WTC11 (cell line): ENCODE data around the gene SPOPL. TPM values are rescaled to one million over a fixed set of nuclear protein-coding genes. Genes with fewer than 3 reads are reported as not detected.

Experiments
- ATAC-seq: fragments of 200-7000 bp; cut with Tn5 transposase; 2 replicates; pipeline ENCODE4 v1.10.0; 2021; ENCODE audit warnings: mild to moderate bottlenecking, moderate library complexity
- CTCF ChIA-PET: fragments of 300-600 bp; sonication (Branson Sonifier 250); formaldehyde crosslinking; loops from one replicate; lab custom pipeline; 2021; ENCODE audit warnings: antibody characterized with exemption; lab: Charles Lee
- POLR2A ChIA-PET: fragments of 350-600 bp; sonication (Branson Sonifier 250); formaldehyde crosslinking; loops from one replicate; lab custom pipeline; 2021; ENCODE audit warnings: antibody characterized with exemption; lab: Charles Lee
- DNase-seq: peaks from one replicate; pipeline ENCODE4 v3.0.0; 2021; ENCODE audit warnings: low spot score
- H3K27ac Mint-ChIP-seq: 2 replicates; pipeline ENCODE4 v1.8.0; 2021; ENCODE audit warnings: mixed read lengths
- H3K27me3 Mint-ChIP-seq: 2 replicates; pipeline ENCODE4 v1.8.0; 2021; ENCODE audit warnings: low read depth, mild to moderate bottlenecking, moderate library complexity, mixed read lengths
- H3K36me3 Mint-ChIP-seq: 2 replicates; pipeline ENCODE4 v1.8.0; 2021; ENCODE audit warnings: mixed read lengths
- H3K4me1 Mint-ChIP-seq: 2 replicates; pipeline ENCODE4 v1.8.0; 2022; ENCODE audit warnings: mixed read lengths
- H3K4me3 Mint-ChIP-seq: 2 replicates; pipeline ENCODE4 v1.8.0; 2021; ENCODE audit warnings: mild to moderate bottlenecking, moderate library complexity, mixed read lengths
- H3K9me3 Mint-ChIP-seq: 2 replicates; pipeline ENCODE4 v1.8.0; 2021; ENCODE audit warnings: mixed read lengths
- E2F1 ChIP-seq: sonication (generic); formaldehyde crosslinking; IDR thresholded peaks from 2 replicates; pipeline ENCODE4 v1.8.0; 2022; ENCODE audit warnings: mild to moderate bottlenecking, missing genetic modification reagents
- FOXK1 ChIP-seq: sonication (generic); formaldehyde crosslinking; IDR thresholded peaks from 2 replicates; pipeline ENCODE4 v1.8.0; 2022; ENCODE audit warnings: mild to moderate bottlenecking, moderate library complexity, missing genetic modification reagents
- IRF2 ChIP-seq: sonication (generic); formaldehyde crosslinking; IDR thresholded peaks from 2 replicates; pipeline ENCODE4 v1.8.0; 2022; ENCODE audit warnings: low read depth, missing genetic modification reagents, borderline replicate concordance
- SOX15 ChIP-seq: fragments of 250-450 bp; sonication (Bioruptor Pico); IDR thresholded peaks from 2 replicates; pipeline ENCODE4 v1.9.0; 2021; ENCODE audit warnings: mild to moderate bottlenecking
- SP1 ChIP-seq: sonication (generic); formaldehyde crosslinking; conservative IDR thresholded peaks from 2 replicates; pipeline ENCODE4 v1.8.1; 2022; ENCODE audit warnings: missing genetic modification reagents
- ZNF232 ChIP-seq: sonication (generic); formaldehyde crosslinking; IDR thresholded peaks from 2 replicates; pipeline ENCODE4 v1.8.0; 2022; ENCODE audit warnings: mild to moderate bottlenecking, missing genetic modification reagents
- ZNF416 ChIP-seq: fragments of 250-450 bp; sonication (Bioruptor Pico); IDR thresholded peaks from 2 replicates; pipeline ENCODE4 v1.9.0; 2021; ENCODE audit warnings: mild to moderate bottlenecking, inconsistent platforms
- ZNF423 ChIP-seq: fragments of 250-450 bp; sonication (Bioruptor Pico); IDR thresholded peaks from 2 replicates; pipeline ENCODE4 v2.1.2; 2022; ENCODE audit warnings: mild to moderate bottlenecking, moderate library complexity
- ZNF512 ChIP-seq: sonication (generic); formaldehyde crosslinking; IDR thresholded peaks from 2 replicates; pipeline ENCODE4 v1.8.1; 2022; ENCODE audit warnings: missing genetic modification reagents, borderline replicate concordance
- total RNA-seq: library from RNA; stranded (reverse); gene quantifications from 3 replicates; pipeline ENCODE4 v1.2.3, GENCODE V29; 2021
- TF ChIP-seq, protein P1 (sequence below): fragments of 250-450 bp; sonication (Bioruptor Pico); IDR thresholded peaks from 2 replicates; pipeline ENCODE4 v1.9.0; 2021; ENCODE audit warnings: moderate library complexity, mild to moderate bottlenecking, inconsistent platforms, borderline replicate concordance
- TF ChIP-seq, protein P2 (sequence below): fragments of 250-450 bp; sonication (Bioruptor Pico); IDR thresholded peaks from 2 replicates; pipeline ENCODE4 v1.9.0; 2021; ENCODE audit warnings: mild to moderate bottlenecking, borderline replicate concordance
- TF ChIP-seq, protein P3 (sequence below): sonication (generic); formaldehyde crosslinking; IDR thresholded peaks from 2 replicates; pipeline ENCODE4 v1.8.1; 2022; ENCODE audit warnings: low read depth, missing genetic modification reagents, borderline replicate concordance
- TF ChIP-seq, protein P4 (sequence below): fragments of 250-450 bp; sonication (Bioruptor Pico); IDR thresholded peaks from 2 replicates; pipeline ENCODE4 v1.9.0; 2021; ENCODE audit warnings: mild to moderate bottlenecking
- TF ChIP-seq, protein P5 (sequence below): sonication (generic); formaldehyde crosslinking; IDR thresholded peaks from 2 replicates; pipeline ENCODE4 v1.8.0; 2022; ENCODE audit warnings: mild to moderate bottlenecking, missing genetic modification reagents
- TF ChIP-seq, protein P6 (sequence below): sonication (generic); formaldehyde crosslinking; IDR thresholded peaks from 2 replicates; pipeline ENCODE4 v1.8.1; 2023; ENCODE audit warnings: mild to moderate bottlenecking, missing genetic modification reagents, moderate library complexity
- TF ChIP-seq, protein P7 (sequence below): sonication (generic); formaldehyde crosslinking; IDR thresholded peaks from 2 replicates; pipeline ENCODE4 v1.8.1; 2022; ENCODE audit warnings: low read depth, mild to moderate bottlenecking, moderate library complexity, missing genetic modification reagents, borderline replicate concordance

SPOPL gene
- total RNA-seq, 1 experiment from 2014 or later: 13.3 TPM

DNA sequence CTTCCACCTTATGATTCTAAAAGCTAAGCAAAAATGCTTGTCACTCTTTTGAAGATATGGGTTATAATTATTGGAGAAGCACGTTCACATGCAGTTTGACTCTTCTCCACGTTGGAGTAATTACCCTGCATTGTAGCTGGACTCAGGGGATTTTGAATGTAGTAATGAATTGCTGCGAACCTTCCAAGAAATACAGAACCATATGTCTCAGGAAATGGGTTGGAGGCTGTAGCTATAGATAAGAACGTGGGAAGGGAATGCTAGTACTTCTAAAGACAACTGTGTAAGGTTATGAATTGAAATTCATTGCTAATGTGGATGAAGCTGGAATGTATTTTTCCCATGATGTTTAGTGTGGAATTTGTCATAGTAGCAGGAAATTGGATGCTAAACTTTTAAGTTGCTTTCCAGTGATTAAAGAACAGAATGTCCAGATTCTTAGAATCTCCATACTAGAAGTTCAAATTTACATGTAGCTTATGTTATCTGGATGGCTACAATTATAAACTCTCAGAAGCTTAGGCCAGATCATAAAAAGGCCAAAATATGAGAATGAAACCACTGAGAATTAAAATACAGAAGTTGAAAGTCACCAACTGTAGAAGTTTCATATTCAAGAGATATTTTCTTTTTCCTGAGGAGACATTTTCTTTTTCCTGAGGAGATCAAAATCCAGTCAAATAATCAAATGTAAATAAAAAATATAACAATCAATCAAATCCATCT, 27.3 kb upstream of the SPOPL start:
- no peak for ATAC-seq
- no peaks in the 10 kb centered on the region for H3K4me1 Mint-ChIP-seq
- H3K27ac Mint-ChIP-seq: no peak overlapping the region
- TF ChIP-seq ZNF232 (no peak), ZNF512 (no peak), FOXK1 (CRISPR knock-in tag) (no peak), ZNF423 (CRISPR knock-in tag) (no peak), IRF2 (no peak), ZNF416 (CRISPR knock-in tag) (no peak), SP1 (CRISPR knock-in tag) (no peak), SOX15 (CRISPR knock-in tag) (no peak), E2F1 (CRISPR knock-in tag) (no peak)
- TF ChIP-seq, protein P1, sequence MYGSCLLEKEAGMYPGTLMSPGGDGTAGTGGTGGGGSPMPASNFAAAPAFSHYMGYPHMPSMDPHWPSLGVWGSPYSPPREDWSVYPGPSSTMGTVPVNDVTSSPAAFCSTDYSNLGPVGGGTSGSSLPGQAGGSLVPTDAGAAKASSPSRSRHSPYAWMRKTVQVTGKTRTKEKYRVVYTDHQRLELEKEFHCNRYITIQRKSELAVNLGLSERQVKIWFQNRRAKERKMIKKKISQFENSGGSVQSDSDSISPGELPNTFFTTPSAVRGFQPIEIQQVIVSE (CRISPR knock-in tag): no peak
- TF ChIP-seq, protein P2, sequence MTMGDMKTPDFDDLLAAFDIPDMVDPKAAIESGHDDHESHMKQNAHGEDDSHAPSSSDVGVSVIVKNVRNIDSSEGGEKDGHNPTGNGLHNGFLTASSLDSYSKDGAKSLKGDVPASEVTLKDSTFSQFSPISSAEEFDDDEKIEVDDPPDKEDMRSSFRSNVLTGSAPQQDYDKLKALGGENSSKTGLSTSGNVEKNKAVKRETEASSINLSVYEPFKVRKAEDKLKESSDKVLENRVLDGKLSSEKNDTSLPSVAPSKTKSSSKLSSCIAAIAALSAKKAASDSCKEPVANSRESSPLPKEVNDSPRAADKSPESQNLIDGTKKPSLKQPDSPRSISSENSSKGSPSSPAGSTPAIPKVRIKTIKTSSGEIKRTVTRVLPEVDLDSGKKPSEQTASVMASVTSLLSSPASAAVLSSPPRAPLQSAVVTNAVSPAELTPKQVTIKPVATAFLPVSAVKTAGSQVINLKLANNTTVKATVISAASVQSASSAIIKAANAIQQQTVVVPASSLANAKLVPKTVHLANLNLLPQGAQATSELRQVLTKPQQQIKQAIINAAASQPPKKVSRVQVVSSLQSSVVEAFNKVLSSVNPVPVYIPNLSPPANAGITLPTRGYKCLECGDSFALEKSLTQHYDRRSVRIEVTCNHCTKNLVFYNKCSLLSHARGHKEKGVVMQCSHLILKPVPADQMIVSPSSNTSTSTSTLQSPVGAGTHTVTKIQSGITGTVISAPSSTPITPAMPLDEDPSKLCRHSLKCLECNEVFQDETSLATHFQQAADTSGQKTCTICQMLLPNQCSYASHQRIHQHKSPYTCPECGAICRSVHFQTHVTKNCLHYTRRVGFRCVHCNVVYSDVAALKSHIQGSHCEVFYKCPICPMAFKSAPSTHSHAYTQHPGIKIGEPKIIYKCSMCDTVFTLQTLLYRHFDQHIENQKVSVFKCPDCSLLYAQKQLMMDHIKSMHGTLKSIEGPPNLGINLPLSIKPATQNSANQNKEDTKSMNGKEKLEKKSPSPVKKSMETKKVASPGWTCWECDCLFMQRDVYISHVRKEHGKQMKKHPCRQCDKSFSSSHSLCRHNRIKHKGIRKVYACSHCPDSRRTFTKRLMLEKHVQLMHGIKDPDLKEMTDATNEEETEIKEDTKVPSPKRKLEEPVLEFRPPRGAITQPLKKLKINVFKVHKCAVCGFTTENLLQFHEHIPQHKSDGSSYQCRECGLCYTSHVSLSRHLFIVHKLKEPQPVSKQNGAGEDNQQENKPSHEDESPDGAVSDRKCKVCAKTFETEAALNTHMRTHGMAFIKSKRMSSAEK (CRISPR knock-in tag): no peak
- TF ChIP-seq, protein P3, sequence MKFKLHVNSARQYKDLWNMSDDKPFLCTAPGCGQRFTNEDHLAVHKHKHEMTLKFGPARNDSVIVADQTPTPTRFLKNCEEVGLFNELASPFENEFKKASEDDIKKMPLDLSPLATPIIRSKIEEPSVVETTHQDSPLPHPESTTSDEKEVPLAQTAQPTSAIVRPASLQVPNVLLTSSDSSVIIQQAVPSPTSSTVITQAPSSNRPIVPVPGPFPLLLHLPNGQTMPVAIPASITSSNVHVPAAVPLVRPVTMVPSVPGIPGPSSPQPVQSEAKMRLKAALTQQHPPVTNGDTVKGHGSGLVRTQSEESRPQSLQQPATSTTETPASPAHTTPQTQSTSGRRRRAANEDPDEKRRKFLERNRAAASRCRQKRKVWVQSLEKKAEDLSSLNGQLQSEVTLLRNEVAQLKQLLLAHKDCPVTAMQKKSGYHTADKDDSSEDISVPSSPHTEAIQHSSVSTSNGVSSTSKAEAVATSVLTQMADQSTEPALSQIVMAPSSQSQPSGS (CRISPR knock-in tag): no peak
- TF ChIP-seq, protein P4, sequence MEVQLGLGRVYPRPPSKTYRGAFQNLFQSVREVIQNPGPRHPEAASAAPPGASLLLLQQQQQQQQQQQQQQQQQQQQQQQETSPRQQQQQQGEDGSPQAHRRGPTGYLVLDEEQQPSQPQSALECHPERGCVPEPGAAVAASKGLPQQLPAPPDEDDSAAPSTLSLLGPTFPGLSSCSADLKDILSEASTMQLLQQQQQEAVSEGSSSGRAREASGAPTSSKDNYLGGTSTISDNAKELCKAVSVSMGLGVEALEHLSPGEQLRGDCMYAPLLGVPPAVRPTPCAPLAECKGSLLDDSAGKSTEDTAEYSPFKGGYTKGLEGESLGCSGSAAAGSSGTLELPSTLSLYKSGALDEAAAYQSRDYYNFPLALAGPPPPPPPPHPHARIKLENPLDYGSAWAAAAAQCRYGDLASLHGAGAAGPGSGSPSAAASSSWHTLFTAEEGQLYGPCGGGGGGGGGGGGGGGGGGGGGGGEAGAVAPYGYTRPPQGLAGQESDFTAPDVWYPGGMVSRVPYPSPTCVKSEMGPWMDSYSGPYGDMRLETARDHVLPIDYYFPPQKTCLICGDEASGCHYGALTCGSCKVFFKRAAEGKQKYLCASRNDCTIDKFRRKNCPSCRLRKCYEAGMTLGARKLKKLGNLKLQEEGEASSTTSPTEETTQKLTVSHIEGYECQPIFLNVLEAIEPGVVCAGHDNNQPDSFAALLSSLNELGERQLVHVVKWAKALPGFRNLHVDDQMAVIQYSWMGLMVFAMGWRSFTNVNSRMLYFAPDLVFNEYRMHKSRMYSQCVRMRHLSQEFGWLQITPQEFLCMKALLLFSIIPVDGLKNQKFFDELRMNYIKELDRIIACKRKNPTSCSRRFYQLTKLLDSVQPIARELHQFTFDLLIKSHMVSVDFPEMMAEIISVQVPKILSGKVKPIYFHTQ: no peak
- TF ChIP-seq, protein P5, sequence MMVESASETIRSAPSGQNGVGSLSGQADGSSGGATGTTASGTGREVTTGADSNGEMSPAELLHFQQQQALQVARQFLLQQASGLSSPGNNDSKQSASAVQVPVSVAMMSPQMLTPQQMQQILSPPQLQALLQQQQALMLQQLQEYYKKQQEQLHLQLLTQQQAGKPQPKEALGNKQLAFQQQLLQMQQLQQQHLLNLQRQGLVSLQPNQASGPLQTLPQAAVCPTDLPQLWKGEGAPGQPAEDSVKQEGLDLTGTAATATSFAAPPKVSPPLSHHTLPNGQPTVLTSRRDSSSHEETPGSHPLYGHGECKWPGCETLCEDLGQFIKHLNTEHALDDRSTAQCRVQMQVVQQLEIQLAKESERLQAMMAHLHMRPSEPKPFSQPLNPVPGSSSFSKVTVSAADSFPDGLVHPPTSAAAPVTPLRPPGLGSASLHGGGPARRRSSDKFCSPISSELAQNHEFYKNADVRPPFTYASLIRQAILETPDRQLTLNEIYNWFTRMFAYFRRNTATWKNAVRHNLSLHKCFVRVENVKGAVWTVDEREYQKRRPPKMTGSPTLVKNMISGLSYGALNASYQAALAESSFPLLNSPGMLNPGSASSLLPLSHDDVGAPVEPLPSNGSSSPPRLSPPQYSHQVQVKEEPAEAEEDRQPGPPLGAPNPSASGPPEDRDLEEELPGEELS (CRISPR knock-in tag): no peak
- TF ChIP-seq, protein P6, sequence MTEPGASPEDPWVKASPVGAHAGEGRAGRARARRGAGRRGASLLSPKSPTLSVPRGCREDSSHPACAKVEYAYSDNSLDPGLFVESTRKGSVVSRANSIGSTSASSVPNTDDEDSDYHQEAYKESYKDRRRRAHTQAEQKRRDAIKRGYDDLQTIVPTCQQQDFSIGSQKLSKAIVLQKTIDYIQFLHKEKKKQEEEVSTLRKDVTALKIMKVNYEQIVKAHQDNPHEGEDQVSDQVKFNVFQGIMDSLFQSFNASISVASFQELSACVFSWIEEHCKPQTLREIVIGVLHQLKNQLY: no peak
- TF ChIP-seq, protein P7, sequence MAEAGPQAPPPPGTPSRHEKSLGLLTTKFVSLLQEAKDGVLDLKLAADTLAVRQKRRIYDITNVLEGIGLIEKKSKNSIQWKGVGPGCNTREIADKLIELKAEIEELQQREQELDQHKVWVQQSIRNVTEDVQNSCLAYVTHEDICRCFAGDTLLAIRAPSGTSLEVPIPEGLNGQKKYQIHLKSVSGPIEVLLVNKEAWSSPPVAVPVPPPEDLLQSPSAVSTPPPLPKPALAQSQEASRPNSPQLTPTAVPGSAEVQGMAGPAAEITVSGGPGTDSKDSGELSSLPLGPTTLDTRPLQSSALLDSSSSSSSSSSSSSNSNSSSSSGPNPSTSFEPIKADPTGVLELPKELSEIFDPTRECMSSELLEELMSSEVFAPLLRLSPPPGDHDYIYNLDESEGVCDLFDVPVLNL: no peak
- no peak overlapping the region for H3K4me3 Mint-ChIP-seq
- DNase-seq: no peak
- H3K36me3 Mint-ChIP-seq: no peaks in the 10 kb centered on the region
- CTCF ChIA-PET: interaction anchor here (0.6 to 1.4 kb wide), 3 partner anchors 14 to 350 kb away, joined by 3 to 8 read pairs (median 3); no protein-coding TSS in a partner anchor
- POLR2A ChIA-PET: no interaction called here
- H3K9me3 Mint-ChIP-seq: no peaks in the 10 kb centered on the region
- no peaks in the 10 kb centered on the region for H3K27me3 Mint-ChIP-seq
